ENCODE measurements around the gene ROR1.

The ROR1 gene

GRCh38 chr1:63773815-63774616 is at the start of gene ROR1:
ROR1 (plus strand) TSS chr1:63774017.
- peak; percentile 89 for DNase-seq (ENCODE audit: low spot score)

GRCh38 chr1:63724375-63724899 is 49.4 kb upstream of the ROR1 start:
- no peak for DNase-seq (ENCODE audit: low spot score)

DNA sequence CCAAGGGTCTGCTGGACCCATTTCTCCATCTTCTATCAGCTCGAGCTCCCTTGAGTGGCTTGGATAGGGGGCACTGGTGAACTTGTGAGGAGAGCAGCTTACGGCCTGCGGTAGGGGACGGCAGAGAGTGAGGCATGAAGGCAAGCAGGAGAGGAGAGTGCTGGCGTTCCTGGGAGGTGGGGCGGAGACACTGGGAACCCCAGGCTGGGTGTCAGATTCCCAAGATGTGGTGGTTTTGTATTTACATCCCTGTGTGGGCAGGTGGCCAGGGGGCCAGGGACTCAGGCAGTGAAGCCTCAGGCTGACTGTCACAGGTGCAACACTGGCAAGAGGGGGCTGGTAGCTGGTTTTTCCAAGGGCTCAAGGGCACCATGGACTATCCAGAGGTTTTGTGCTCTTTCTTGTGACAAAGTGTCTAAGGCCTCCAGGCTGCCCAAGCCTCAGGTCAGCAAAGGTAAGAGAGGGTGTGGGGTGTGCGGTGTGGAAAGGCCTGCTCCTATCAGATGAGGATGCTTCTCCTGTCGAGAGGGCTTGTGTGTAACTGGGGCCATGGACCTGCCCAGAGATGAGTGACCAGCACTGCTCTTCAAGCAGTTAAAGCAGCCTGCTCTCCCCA is 45.1 kb upstream of the ROR1 start:
- no peak for DNase-seq (ENCODE audit: low spot score)

- DNase-seq (ENCODE audit: low spot score) = no peak
Observed at GRCh38 chr1:63729227-63729620, 44.6 kb upstream of the ROR1 start.

DNA sequence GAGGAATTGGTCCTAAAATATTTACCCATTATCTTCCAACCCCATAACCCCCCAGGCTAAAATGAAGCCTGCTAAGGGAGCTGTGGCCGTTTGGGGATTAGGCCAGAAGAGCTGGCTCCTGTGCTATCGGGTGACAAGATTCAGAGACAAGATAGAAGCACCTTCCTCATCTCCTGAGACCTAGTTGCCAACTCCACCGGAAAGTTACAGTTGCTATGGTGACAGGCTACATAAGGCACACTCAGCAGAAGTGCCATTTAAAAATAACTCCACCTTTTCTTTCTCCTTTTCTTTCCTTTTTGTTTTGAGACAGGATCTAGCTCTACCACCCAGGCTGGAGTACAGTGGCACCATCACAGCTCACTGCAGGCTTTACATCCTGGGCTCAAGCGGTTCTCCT is 43.6 kb upstream of the ROR1 start:
- no peak for DNase-seq (ENCODE audit: low spot score)

GRCh38 chr1:63731117-63732043 is 42.4 kb upstream of the ROR1 start:
- peak; percentile 42 for DNase-seq (ENCODE audit: low spot score)

- DNase-seq (ENCODE audit: low spot score) = no peak
Observed at GRCh38 chr1:63732666-63733065, 41.2 kb upstream of the ROR1 start.

GRCh38 chr1:63738772-63739171 is 35.0 kb upstream of the ROR1 start:
- DNase-seq (ENCODE audit: low spot score) = no peak

GRCh38 chr1:63739452-63739851 is 34.4 kb upstream of the ROR1 start:
- DNase-seq (ENCODE audit: low spot score) = no peak

- DNase-seq (ENCODE audit: low spot score) = no peak
Observed at GRCh38 chr1:63740432-63740831, 33.4 kb upstream of the ROR1 start.

- DNase-seq (ENCODE audit: low spot score) = no peak
Observed at GRCh38 chr1:63742526-63742925, 31.3 kb upstream of the ROR1 start.

DNA sequence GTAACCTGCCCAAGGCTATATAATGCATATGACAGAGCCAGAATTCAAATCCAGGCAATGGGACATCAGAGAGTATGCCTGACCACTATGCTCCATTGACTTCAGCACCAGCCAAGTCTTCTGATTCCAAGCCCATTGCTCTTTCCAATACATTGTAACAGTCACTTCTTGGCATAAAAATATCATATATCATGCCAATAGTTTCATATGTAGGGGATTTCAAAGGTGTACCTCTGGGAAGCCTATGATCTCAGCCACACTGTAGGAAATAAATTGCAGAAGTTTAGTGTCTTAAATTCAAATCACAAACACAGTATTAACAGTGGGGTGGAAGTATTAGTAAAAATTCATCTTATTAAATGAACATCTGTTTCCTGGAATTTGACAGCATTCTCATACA is 30.0 kb upstream of the ROR1 start:
- DNase-seq (ENCODE audit: low spot score) = no peak

DNA sequence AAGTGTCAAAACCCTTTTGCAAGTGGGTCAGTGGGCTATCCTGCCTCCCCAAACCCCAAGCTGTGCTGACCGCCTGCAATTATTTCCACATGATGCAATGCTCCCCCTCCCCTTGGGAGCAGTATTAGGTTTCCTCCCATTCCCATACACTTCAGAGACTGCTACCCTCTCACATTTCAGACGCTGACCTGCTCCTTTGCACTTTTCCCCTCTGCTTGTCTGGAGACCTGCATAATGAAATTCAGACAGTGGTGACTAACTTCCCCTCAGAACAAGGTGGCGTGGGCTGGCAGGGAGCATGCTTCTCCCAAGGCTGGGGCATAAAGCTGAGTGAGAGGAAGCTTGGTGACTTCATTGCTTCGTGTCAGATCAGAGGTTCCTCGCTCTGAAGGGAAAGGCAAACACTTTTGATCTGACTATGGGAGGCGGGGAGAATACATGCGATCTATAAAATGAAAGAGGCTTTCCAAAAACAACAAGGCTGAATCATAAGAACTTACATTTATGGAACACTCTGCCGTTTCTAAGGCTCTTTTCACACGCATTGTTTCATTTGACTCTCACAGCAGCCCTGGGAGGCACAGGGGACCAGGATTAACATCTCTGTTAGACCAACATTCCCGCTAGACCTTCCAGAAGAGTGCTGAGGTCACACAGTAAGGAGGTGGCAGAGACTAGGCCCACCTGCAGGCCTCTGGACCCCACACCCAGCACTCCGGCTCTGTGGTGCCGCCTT is 27.5 kb upstream of the ROR1 start:
- peak; percentile 34 for DNase-seq (ENCODE audit: low spot score)

- DNase-seq (ENCODE audit: low spot score) = no peak
Observed at GRCh38 chr1:63747445-63747844, 26.4 kb upstream of the ROR1 start.

- DNase-seq (ENCODE audit: low spot score) = no peak
Observed at GRCh38 chr1:63748046-63748580, 25.7 kb upstream of the ROR1 start.

GRCh38 chr1:63748641-63749040 is 25.2 kb upstream of the ROR1 start:
- DNase-seq (ENCODE audit: low spot score) = no peak

GRCh38 chr1:63750721-63751120 is 23.1 kb upstream of the ROR1 start:
- DNase-seq (ENCODE audit: low spot score) = no peak

- DNase-seq (ENCODE audit: low spot score) = no peak
Observed at GRCh38 chr1:63752176-63752575, 21.6 kb upstream of the ROR1 start.

DNA sequence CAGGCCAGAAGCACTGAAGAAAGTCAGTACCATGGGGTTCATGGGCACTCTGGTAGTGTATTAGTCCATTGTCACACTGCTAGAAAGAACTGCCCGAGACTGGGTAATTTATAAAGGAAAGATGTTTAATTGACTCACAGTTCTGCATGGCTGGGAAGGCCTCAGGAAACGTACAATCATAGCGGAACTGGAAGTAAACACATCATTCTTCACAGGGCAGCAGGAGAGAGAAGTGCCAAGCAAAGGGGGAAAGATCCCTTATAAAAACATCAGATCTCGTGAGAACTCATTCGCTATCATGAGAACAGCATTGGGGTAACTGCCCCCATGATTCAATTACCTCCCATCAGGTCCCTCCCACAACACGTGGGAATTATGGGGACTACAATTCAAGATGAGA is 20.2 kb upstream of the ROR1 start:
- DNase-seq (ENCODE audit: low spot score) = no peak

GRCh38 chr1:63756839-63757238 is 17.0 kb upstream of the ROR1 start:
- DNase-seq (ENCODE audit: low spot score) = no peak

GRCh38 chr1:63757334-63757733 is 16.5 kb upstream of the ROR1 start:
- DNase-seq (ENCODE audit: low spot score) = no peak

Measured in iPS-NIHi11 (cell line).